Liver (tissue), 3 donors: ENCODE measurements around the gene FBXW7.

Source experiments
- TAF1 ChIP-seq: conservative IDR thresholded peaks from 2 replicates; pipeline ENCODE4 v1.6.1; 2016; ENCODE audit warnings: antibody characterized with exemption, mild to moderate bottlenecking
- TF ChIP-seq, protein P1 (sequence below): fragments of 150-350 bp; IDR thresholded peaks from 2 replicates; pipeline ENCODE4 v1.5.1; 2017; ENCODE audit warnings: improper control_type of control experiment, low read depth, low read length; ENCODE audit not compliant: missing input control
- TF ChIP-seq, protein P2 (sequence below): IDR thresholded peaks from 2 replicates; pipeline ENCODE4 v1.6.1; 2016; ENCODE audit warnings: antibody characterized with exemption, mild to moderate bottlenecking
- donor health status: healthy.
- donor health status: healthy.

DNA sequence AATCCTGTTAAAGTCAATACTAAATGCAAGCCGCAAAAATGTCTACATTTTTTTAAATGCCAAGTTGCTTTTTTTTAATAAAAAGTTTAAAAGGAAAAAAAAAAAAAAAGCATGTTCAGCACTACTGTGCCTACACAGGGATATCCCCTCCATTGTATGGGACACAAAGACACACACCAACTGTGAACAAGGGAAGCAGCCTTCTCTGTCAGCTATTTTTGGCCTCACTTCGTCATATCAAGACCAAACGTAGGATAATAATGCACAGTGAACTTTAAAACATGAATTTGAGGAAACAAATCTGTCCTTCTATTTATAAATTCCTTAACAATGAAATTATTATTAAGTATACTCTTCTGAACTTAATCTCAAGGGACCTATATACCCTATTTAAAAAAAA, 4.4 kb downstream of the FBXW7 start:
- no peak for TF ChIP-seq TAF1
- TF ChIP-seq, protein P1, sequence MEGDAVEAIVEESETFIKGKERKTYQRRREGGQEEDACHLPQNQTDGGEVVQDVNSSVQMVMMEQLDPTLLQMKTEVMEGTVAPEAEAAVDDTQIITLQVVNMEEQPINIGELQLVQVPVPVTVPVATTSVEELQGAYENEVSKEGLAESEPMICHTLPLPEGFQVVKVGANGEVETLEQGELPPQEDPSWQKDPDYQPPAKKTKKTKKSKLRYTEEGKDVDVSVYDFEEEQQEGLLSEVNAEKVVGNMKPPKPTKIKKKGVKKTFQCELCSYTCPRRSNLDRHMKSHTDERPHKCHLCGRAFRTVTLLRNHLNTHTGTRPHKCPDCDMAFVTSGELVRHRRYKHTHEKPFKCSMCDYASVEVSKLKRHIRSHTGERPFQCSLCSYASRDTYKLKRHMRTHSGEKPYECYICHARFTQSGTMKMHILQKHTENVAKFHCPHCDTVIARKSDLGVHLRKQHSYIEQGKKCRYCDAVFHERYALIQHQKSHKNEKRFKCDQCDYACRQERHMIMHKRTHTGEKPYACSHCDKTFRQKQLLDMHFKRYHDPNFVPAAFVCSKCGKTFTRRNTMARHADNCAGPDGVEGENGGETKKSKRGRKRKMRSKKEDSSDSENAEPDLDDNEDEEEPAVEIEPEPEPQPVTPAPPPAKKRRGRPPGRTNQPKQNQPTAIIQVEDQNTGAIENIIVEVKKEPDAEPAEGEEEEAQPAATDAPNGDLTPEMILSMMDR = no peak
- TF ChIP-seq, protein P2, sequence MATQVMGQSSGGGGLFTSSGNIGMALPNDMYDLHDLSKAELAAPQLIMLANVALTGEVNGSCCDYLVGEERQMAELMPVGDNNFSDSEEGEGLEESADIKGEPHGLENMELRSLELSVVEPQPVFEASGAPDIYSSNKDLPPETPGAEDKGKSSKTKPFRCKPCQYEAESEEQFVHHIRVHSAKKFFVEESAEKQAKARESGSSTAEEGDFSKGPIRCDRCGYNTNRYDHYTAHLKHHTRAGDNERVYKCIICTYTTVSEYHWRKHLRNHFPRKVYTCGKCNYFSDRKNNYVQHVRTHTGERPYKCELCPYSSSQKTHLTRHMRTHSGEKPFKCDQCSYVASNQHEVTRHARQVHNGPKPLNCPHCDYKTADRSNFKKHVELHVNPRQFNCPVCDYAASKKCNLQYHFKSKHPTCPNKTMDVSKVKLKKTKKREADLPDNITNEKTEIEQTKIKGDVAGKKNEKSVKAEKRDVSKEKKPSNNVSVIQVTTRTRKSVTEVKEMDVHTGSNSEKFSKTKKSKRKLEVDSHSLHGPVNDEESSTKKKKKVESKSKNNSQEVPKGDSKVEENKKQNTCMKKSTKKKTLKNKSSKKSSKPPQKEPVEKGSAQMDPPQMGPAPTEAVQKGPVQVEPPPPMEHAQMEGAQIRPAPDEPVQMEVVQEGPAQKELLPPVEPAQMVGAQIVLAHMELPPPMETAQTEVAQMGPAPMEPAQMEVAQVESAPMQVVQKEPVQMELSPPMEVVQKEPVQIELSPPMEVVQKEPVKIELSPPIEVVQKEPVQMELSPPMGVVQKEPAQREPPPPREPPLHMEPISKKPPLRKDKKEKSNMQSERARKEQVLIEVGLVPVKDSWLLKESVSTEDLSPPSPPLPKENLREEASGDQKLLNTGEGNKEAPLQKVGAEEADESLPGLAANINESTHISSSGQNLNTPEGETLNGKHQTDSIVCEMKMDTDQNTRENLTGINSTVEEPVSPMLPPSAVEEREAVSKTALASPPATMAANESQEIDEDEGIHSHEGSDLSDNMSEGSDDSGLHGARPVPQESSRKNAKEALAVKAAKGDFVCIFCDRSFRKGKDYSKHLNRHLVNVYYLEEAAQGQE = no peak
